HG03103 (cell line): ENCODE data around the gene MGST1.
"Not testable (repeated sequence)": the region's sequence is repeated elsewhere in the genome, so short reads cannot be mapped to it uniquely, and the experiment has no call there.

Experiments
- ATAC-seq: cut with Tn5 transposase; IDR thresholded peaks from one replicate; pipeline ENCODE4 v1.9.1; 2021; ENCODE audit warnings: low read depth; ENCODE audit not compliant: unreplicated experiment

The MGST1 gene

GRCh38 chr12:16349131-16349460, 1.7 kb downstream of the MGST1 start:
- ATAC-seq, result no peak

- no peak for ATAC-seq
Measured at GRCh38 chr12:16350682-16351081, 3.2 kb downstream of the MGST1 start.

- no peak for ATAC-seq
Measured at GRCh38 chr12:16352481-16352880, 5.0 kb downstream of the MGST1 start.

- ATAC-seq, result no peak
Measured at GRCh38 chr12:16358878-16359277, 11.4 kb downstream of the MGST1 start.

- no peak for ATAC-seq
Measured at GRCh38 chr12:16359512-16360491, 12.4 kb downstream of the MGST1 start.

GRCh38 chr12:16361142-16361783, 13.8 kb downstream of the MGST1 start:
- no peak for ATAC-seq

GRCh38 chr12:16362550-16362949, 15.1 kb downstream of the MGST1 start:
- ATAC-seq, result no peak

- no peak for ATAC-seq
Measured at GRCh38 chr12:16369156-16369555, 21.7 kb downstream of the MGST1 start.

- no peak for ATAC-seq
Measured at GRCh38 chr12:16370096-16370495, 22.7 kb downstream of the MGST1 start.

- not testable (repeated sequence) for ATAC-seq
Measured at GRCh38 chr12:16382652-16383312, 35.3 kb downstream of the MGST1 start.

GRCh38 chr12:16384732-16385131, 37.3 kb downstream of the MGST1 start:
- no peak for ATAC-seq

- ATAC-seq, result no peak
Measured at GRCh38 chr12:16385782-16386646, 38.6 kb downstream of the MGST1 start.

- ATAC-seq, result no peak
Measured at GRCh38 chr12:16387919-16388318, 40.5 kb downstream of the MGST1 start.

GRCh38 chr12:16389594-16389993, 42.1 kb downstream of the MGST1 start:
- no peak for ATAC-seq

GRCh38 chr12:16392846-16393535, 45.5 kb downstream of the MGST1 start:
- ATAC-seq, result no peak

GRCh38 chr12:16399101-16399500, 51.7 kb downstream of the MGST1 start:
- no peak for ATAC-seq

- ATAC-seq, result not testable (repeated sequence)
Measured at GRCh38 chr12:16401835-16402234, 54.4 kb downstream of the MGST1 start.

GRCh38 chr12:16407346-16407745, 59.9 kb downstream of the MGST1 start:
- ATAC-seq, result no peak
